ENCODE measurements around the gene EFCAB12.
A peak's percentile ranks its signal among the peaks of the same experiment; 100 is the strongest.

The EFCAB12 gene

DNA sequence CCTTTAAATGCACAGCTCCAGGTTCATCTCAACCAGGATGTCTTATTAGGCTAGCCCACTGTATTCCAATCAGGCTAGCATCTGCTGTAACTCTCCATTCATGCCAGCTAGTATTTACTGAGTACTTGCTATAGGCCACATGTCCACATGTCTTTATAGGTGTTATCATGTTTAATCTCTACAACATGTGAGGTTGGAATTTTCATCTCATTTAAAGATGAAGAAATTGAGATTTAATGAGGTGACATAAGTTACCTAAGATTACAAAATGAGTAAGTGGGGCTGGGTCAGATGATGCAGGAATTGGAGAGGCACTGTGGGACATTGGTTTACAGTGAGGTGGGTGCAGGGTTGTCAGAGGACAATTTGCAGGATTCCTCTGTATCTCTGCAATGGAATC is 14.5 kb upstream of the EFCAB12 start:
- DNase-seq, result no peak

GRCh38 chr3:129442486-129442885 is 14.1 kb upstream of the EFCAB12 start:
- no peak for DNase-seq

DNA sequence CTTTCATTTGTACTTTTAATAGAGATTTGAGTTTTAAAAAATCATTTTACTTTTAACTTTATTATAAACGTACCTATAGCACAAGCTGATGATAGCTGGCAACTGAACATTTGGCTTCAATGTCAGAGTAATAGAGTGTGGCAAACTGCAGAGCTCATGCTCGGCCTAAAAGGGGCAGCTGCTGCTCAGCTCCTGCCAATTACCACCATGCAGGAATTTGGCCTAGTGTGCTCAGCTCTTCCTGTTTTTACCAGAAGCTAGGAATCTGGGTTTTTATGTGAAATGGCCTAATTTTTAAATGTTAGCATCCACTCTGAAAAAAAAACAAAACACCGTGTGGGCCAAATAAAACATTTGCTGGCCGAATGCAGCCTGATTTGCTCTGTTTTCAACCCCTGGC is 13.3 kb upstream of the EFCAB12 start:
- DNase-seq, result no peak

- no peak for DNase-seq
These were observed 12.8 kb upstream of the EFCAB12 start for GRCh38 chr3:129441215-129441614.

DNA sequence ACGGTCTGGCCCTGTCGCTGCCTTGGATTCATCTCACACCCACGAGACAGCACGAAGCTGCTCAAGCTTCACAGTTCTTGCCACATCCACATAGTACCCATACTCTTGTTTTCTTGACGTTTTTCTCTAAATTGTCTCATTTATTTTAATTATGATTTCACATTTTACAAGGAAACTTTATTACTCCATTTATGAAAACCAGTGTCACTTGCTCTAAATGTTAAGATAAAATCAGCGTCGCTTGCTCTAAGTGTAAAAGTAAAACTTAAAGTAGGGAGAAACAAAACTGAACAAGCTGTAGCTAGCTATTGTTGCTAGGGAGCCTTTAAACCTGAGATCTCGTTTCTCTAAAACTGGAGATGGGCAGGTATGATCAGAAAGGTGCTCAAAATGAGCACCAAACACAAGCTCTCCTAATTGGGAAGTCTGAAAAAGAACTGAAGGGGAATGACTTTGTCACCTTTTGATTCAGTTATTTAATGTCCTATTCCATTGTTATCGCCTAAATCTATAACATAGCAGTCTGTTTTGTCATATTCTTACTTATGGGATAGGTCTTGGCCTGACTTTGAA is 12.3 kb upstream of the EFCAB12 start:
- no peak for DNase-seq

DNA sequence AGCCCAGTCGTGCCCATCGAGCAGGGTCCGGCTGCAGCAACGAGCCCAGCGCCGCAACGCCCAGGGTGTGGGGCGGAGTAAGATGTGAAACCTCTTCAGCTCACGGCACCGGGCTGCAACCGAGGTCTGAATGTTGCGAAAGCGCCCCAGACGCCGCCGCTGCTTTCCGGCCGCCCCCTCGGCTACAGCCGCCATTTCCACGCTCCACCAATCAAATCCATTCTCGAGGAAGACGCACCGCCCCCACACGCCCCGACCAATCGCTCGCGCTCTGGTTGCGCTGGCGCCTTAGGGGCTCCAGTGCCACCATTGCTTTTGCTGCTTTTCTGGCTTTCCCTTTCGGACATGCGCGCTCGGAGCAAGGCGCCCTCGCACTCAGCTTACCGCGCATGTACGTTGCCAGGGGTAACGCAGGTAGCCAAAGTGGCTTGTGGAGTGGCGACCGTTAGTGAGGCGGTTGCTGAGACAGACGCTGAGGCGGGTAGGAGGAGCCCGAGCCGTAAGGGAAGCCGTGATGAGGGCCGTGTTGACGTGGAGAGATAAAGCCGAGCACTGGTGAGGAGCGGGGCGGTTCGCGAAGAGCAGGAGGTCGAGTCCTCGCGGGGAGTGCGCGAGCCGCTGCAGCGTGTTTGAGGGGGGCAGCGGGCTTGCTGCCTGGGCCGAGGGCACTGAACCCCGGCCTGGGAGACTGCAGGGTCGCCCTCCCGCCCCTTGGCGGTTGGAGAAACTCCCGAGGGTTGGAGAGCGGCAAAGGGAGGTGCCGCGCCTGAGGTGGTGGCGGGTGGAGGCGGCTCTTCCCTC is 11.6 kb upstream of the EFCAB12 start, which contains the start of the genes IFT122 and MBD4:
Gene IFT122, plus strand, starts transcription at position 408 of the 801 bp plus-strand sequence. Its CDS starts 107 bp downstream, at position 515.
Gene MBD4, minus strand, starts transcription at position 132 of the 801 bp plus-strand sequence. Its CDS starts 115 bp downstream, at position 17.
- DNase-seq, result peak; percentile 94

DNA sequence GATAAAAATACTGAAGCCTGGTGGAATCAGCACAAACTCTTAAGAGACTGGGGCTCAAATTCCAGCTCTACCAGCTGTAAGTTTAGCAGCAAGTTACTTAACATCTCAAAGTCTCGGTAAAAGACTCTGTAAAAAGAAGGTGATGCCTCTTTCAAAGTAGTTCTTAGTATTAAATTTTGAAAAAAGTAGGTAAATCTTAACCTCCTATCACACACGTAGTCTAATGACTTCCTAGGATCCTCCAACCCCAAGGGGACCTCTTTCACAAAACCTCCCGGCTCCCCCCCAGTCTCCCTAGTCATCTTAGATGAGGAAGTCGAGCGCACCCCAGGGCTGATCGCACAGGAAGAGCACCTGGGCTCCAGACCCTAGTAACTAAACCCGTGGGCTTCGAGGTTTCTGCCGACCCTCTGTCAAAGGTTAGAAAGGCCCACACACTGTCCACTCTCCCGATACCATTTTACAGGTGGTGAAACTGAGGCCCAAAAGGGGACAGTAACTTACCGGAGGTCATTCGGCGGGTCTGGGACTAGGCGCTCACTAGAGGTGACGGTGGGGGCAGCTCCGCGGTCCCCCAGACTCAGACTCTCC is 10.9 kb upstream of the EFCAB12 start:
- no peak for DNase-seq

- DNase-seq, result no peak
These were observed 6.9 kb upstream of the EFCAB12 start for GRCh38 chr3:129435367-129435766.

GRCh38 chr3:129434140-129434539 is 5.7 kb upstream of the EFCAB12 start:
- DNase-seq, result no peak

DNA sequence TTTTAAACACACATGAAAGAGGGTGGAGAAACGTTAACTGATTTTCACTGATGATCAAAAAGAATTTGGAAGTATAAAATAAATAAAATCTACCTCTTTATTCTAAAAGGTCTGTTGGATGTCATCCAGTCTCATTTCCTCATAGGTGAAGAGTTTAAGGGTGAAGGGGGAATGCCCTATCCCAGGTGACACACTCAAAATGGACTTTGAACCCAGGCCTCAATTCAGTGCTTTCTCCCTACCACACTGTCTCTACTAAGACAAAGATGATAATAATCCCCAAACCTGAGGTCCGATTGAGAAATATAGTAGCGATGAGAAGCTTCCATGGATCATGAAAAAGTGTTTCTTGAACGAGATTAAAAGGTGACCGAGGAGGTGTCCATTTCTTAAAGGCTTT is 5.1 kb upstream of the EFCAB12 start:
- no peak for DNase-seq

GRCh38 chr3:129432671-129433070 is 4.2 kb upstream of the EFCAB12 start:
- DNase-seq, result no peak

DNA sequence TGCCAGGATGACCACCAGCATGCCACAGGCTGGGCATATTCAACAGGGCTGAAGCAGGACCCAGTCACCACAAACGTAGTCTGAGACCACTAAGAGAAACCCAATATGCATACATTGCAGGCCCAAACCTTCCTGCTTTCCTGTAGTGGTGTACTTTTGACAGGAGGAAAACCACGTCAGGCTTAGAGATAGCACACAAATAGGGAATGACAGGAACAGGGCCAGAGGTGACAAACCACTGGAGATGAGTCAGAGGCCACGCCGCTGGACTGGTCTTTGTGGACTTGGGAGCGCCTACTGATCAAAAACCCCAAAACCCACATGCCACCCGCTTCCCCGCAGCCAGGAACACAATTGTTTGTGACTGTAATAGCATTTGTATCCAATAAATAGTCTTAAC is 3.6 kb upstream of the EFCAB12 start:
- DNase-seq, result no peak

GRCh38 chr3:129429602-129430001 is 1.2 kb upstream of the EFCAB12 start:
- no peak for DNase-seq

GRCh38 chr3:129429080-129429451 is 630 bp upstream of the EFCAB12 start:
- no peak for DNase-seq

DNA sequence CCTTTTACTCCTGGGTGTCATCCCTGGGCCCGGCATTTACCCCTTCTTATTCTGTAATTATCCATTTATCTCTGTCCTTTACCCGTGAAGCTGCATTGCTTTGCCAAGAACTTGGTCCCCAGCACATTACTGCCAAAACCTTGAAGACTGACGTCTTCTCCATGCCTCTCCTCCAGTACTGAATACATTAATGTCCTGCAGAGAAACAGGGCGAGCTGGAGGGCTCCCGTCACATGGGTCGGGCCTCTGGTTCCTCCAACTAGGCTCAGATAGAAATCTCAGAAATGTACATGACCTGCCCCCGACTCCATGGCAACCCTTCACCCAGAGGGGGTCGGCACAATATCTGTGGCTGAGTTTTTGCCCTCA is 445 bp downstream of the EFCAB12 start:
- DNase-seq, result no peak

GRCh38 chr3:129425619-129426018 is 2.8 kb downstream of the EFCAB12 start:
- DNase-seq, result no peak

DNA sequence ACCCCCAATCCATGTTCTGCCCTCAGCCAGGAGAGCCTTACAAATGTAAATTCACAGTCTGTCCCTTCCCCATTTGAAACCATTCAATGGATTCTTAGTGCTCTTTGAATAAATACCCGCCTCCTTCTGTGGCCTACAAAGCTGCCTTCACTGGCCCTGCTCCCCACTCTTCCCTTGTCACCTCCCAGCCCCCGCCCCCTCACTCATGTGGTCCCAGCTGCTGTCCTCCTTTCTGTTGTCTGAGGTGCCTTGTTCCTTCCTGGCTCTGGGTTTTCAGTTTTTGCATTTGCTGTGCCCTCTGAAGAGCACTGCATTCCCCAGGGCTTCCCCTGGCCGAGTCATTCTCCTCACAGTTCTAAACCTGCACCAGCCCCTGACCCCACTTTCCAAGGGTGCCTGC is 3.2 kb downstream of the EFCAB12 start:
- no peak for DNase-seq

GRCh38 chr3:129424185-129424841 is 4.1 kb downstream of the EFCAB12 start:
- no peak for DNase-seq

- no peak for DNase-seq
These were observed 5.5 kb downstream of the EFCAB12 start for GRCh38 chr3:129422897-129423296.

DNA sequence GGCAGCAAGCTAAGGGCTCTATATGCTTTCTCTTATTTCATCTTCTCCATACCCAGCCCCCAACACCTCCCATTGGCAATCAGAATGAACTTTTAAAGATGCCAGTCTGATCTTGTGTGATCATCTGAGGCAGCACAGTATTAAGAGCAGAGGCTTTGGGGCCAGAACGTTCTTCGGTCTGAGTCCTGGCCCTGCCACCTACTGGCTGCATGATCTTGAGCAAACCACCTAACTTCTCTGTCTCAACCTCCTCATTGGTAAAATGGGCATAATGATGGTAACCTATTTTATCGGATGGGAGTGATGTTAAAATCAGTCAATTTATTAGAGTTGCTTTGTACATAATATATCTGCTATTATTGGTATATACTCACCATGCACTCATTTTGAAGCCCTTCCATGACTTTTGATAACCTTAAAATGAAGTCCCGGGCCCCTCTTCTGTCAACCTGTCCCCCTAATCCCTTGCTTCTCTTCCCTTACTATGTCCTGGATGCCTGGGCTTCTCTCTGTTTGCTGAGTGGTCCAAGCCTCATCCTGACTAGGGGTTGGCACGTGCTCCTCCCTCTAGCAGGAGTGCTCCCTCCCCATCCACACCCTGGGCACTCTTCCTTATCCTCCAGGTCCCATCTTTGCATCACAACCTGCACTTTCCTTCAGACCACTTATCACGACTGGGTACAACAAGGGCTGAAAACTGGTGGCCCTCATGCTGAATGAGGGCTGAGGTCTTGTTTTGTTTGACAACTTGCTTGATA is 6.3 kb downstream of the EFCAB12 start:
- no peak for DNase-seq

- no peak for DNase-seq
These were observed 7.1 kb downstream of the EFCAB12 start for GRCh38 chr3:129421236-129421883.

DNA sequence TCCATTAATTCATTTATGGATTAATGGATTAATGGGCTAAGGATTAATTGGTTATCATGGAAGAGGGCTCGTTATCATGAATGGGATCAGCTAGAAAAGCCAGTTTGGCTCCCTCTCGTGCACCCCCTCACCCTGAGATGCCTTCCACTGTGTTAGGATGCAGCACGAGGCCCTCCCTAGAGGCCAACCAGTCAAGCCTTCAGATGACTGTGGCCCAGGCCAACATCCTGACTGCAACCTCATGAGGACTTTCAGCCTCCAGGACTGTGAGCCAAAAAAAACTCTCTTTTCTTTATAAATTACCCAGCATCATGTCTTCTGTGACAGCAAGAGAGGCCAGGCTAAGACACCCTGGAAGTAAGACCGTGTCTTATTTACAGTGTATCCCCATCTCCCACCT is 9.0 kb downstream of the EFCAB12 start:
- no peak for DNase-seq
